Stimulated activated CD8-positive, alpha-beta memory T cell treated with anti-CD3 and anti-CD28 coated beads, Interleukin-12 subunit alpha, Interleukin-12 subunit beta, amount 100 ng/mL, for 24 hours (primary cell): ENCODE measurements around the gene SLC30A5.

ENCODE experiments used
- DNase-seq: peaks from one replicate; pipeline ENCODE4 v3.0.0-alpha.2; 2020; ENCODE audit errors: extremely low read depth

SLC30A5 gene

DNA sequence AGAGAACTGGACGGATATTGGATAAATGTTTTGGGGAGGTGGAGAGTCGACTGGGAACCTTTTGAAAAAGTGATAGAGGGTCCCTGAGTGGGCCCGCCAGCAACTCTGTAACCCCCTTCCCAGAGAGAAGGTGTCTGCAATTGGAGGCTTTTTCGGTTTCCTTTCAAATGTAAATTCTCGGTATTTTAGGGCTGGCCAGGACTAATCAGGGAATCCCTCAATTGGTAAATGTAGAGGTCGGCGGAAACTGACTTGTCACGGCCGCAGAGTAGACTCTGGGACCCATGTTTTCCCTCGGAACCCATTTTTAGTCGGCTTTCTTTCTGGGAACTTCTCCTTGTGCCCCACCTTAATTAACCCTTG is 73.7 kb downstream of the SLC30A5 start:
- no peak for DNase-seq

DNA sequence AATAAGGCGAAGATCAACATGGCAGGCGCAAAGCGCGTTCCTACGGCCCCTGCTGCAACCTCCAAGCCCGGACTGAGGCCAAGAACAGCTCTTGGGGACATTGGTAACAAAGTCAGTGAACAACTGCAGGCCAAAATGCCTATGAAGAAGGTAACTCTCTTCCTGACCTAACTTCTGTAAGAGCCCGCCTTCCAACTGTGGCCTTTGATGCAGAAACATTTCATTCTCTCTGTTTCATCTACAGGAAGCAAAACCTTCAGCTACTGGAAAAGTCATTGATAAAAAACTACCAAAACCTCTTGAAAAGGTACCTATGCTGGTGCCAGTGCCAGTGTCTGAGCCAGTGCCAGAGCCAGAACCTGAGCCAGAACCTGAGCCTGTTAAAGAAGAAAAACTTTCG is 74.1 kb downstream of the SLC30A5 start:
- no peak for DNase-seq

- no peak for DNase-seq
Observed at GRCh38 chr5:69170495-69170894, 76.7 kb downstream of the SLC30A5 start.

- DNase-seq: no peak
Observed at GRCh38 chr5:69170969-69171368, 77.2 kb downstream of the SLC30A5 start.
